Measurements from ENCODE around the gene S1PR5. TPM values are rescaled to one million over a fixed set of nuclear protein-coding genes. Genes with fewer than 3 reads are reported as not detected.

Gene S1PR5
- polyA plus RNA-seq, 1 donor (not counting 4 experiments of a cell fraction or from before 2014, with no cell fraction given), result 10.5 TPM

GRCh38 chr19:10474962-10475451 lies 42.2 kb downstream of the S1PR5 start:
- FAIRE-seq (no peak), DNase-seq (ENCODE audit: low read depth, low spot score) (no peak)
- Histone ChIP-seq H2AFZ (ENCODE audit: control insufficient read depth, low read length) (no peak overlapping the region), H3K36me3 (ENCODE audit: control insufficient read depth in 2 of 2, extremely low read depth in 1 of 2, insufficient read depth in 2 of 2, low read length in 2 of 2) (no peaks in the 10 kb centered on the region), H3K27ac (ENCODE audit: control insufficient read depth, insufficient read depth, low read length) (no peak overlapping the region), H3K4me1 (ENCODE audit: control insufficient read depth, extremely low read depth, insufficient read depth, low read length) (peaks cover 3% of the 10 kb centered on the region), H3K4me3 (ENCODE audit: control insufficient read depth in 2 of 3, extremely low read depth in 1 of 3, insufficient read depth in 2 of 3, low read depth in 1 of 3, low read length in 3 of 3) (no peak overlapping the region), H4K20me1 (ENCODE audit: control insufficient read depth, extremely low read depth, insufficient read depth, low read length) (no peaks in the 10 kb centered on the region), H3K9me1 (ENCODE audit: control insufficient read depth, extremely low read depth, insufficient read depth, low read length) (no peaks in the 10 kb centered on the region), H3K4me2 (ENCODE audit: control insufficient read depth, extremely low read depth, insufficient read depth, low read depth, low read length) (no peak overlapping the region), H3K27me3 (ENCODE audit: control insufficient read depth, extremely low read depth, insufficient read depth, low read length) (no peaks in the 10 kb centered on the region), H3K79me2 (ENCODE audit: control insufficient read depth, insufficient read depth, low read length) (no peaks in the 10 kb centered on the region), H3K9ac (ENCODE audit: control insufficient read depth, extremely low read depth, insufficient read depth, low read length) (no peak overlapping the region), H3K9me3 (ENCODE audit: control insufficient read depth, low read depth, low read length) (no peaks in the 10 kb centered on the region)
- dilution Hi-C loops (cut with MboI; ENCODE audit: extremely low pct_ligation_motif_present, low sequenced_read_pairs), result no loop called here
- TF ChIP-seq CTCF (optimal IDR thresholded peaks at IDR 0.05 in 1 of 3, IDR thresholded peaks at IDR 0.05 in 1 of 3, conservative IDR thresholded peaks at IDR 0.05 in 1 of 3; ENCODE audit: extremely low read depth in 1 of 3, insufficient read depth in 2 of 3, low read length in 3 of 3), result no peak
- no peak for TF ChIP-seq EZH2 (IDR thresholded peaks at IDR 0.05; ENCODE audit: low read length)

- H3K4me2 ChIP-seq (ENCODE audit: control insufficient read depth, extremely low read depth, insufficient read depth, low read depth, low read length), result no peak overlapping the region
- FAIRE-seq, result no peak
- TF ChIP-seq CTCF (optimal IDR thresholded peaks at IDR 0.05 in 1 of 3, IDR thresholded peaks at IDR 0.05 in 1 of 3, conservative IDR thresholded peaks at IDR 0.05 in 1 of 3; ENCODE audit: extremely low read depth in 1 of 3, insufficient read depth in 2 of 3, low read length in 3 of 3) (no peak), EZH2 (IDR thresholded peaks at IDR 0.05; ENCODE audit: low read length) (no peak)
- no peak overlapping the region for H3K27ac ChIP-seq (ENCODE audit: control insufficient read depth, insufficient read depth, low read length)
- DNase-seq (ENCODE audit: low read depth, low spot score), result no peak
- dilution Hi-C loops (cut with MboI; ENCODE audit: extremely low pct_ligation_motif_present, low sequenced_read_pairs), result no loop called here
- no peaks in the 10 kb centered on the region for H3K36me3 ChIP-seq (ENCODE audit: control insufficient read depth in 2 of 2, extremely low read depth in 1 of 2, insufficient read depth in 2 of 2, low read length in 2 of 2)
- H3K9me1 ChIP-seq (ENCODE audit: control insufficient read depth, extremely low read depth, insufficient read depth, low read length), result no peaks in the 10 kb centered on the region
- H3K4me3 ChIP-seq (ENCODE audit: control insufficient read depth in 2 of 3, extremely low read depth in 1 of 3, insufficient read depth in 2 of 3, low read depth in 1 of 3, low read length in 3 of 3), result no peak overlapping the region
- no peaks in the 10 kb centered on the region for H3K9me3 ChIP-seq (ENCODE audit: control insufficient read depth, low read depth, low read length)
- H3K9ac ChIP-seq (ENCODE audit: control insufficient read depth, extremely low read depth, insufficient read depth, low read length), result no peak overlapping the region
- no peaks in the 10 kb centered on the region for H3K27me3 ChIP-seq (ENCODE audit: control insufficient read depth, extremely low read depth, insufficient read depth, low read length)
- no peaks in the 10 kb centered on the region for H3K4me1 ChIP-seq (ENCODE audit: control insufficient read depth, extremely low read depth, insufficient read depth, low read length)
- no peak overlapping the region for H2AFZ ChIP-seq (ENCODE audit: control insufficient read depth, low read length)
- no peaks in the 10 kb centered on the region for H3K79me2 ChIP-seq (ENCODE audit: control insufficient read depth, insufficient read depth, low read length)
- H4K20me1 ChIP-seq (ENCODE audit: control insufficient read depth, extremely low read depth, insufficient read depth, low read length), result no peaks in the 10 kb centered on the region
Observed at GRCh38 chr19:10473192-10473591, 44.1 kb downstream of the S1PR5 start.
